Hematopoietic multipotent progenitor cell treated with erythropoietin and hydrocortisone succinate and interleukin-3 and kit ligand, for 4 days (in vitro differentiated cells): ENCODE measurements around the gene DUOX1.
"Not testable (repeated sequence)": the region's sequence is repeated elsewhere in the genome, so short reads cannot be mapped to it uniquely, and the experiment has no call there.

Experiments
- DNase-seq: peaks from one replicate; pipeline ENCODE4 v3.0.0-alpha.2; 2015

DUOX1 gene

DNA sequence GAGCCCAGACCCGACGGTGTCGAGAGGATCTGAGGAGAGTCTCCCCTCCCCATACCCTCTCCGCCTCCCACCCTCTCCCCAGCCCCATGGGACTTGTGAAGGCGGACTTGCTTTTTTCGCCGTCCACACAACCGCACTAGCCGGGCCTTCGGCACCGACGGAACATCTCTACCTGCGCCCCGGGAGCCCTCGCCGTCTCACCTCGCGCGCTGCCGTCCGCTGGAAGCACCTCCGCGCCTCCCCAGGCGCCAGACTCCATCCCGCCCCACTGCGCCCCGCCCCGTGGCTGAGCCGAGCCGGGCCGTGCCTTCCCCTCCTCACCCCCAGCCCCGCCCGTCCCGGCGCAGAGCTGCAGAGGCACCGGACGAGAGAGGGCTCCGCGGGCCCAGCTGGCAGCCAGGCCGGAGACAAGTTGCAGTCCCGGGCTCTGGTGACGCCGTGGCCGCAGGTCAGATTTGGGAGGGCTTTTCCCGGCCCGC lies at the start of gene DUOX1, which contains the start of gene DUOXA1:
Gene DUOX1 (plus strand): TSS at position 344 of the 479 bp plus-strand sequence. CDS start 1,973 bp downstream, outside the sequence.
Gene DUOXA1 (minus strand): TSS at position 229 of the 479 bp plus-strand sequence. CDS start 6,865 bp downstream, outside the sequence.
- DNase-seq: peak; percentile 37

DNA sequence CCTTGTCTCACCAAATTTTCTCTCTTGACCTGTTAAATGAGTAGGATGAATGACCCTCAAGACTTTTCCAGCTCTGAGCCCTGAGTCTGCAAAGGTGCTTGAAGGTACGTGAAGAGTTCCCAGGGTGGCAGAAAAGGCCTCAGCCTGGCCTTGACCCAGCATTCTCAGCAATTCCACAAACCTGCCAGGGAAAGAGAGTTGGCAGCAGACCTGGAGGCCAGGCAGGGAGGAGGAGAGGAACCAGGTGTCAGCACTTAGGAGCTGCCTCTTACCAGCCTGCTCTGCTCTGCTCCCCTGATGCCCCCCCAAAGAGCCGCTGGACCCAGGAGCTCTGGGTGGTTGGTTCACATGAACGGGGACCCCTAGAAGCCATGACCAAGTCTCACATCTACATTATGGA lies 49.2 kb upstream of the DUOX1 start:
- not testable (repeated sequence) for DNase-seq

DNA sequence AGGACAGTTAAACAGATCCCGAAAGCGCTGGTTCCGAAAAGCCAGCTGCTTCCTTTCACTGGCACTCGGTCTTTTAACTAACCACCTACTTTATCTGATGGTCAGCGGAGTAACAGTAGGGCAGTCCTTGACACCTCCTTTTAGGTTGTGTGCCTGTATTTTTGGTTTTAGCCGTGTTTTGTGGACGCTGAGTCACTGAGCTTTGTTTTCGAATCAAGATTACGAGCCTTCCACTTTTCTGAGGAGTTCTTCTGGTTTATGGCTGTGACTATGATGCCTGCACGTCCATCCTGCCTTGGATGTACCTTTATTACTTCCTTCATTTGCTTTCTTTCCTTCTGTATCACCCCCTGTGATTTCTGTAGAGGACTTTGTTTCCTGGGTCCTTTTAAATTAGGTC lies 47.4 kb upstream of the DUOX1 start:
- DNase-seq: not testable (repeated sequence)

- no peak for DNase-seq
Observed at GRCh38 chr15:45083223-45083622, 46.6 kb upstream of the DUOX1 start.

DNA sequence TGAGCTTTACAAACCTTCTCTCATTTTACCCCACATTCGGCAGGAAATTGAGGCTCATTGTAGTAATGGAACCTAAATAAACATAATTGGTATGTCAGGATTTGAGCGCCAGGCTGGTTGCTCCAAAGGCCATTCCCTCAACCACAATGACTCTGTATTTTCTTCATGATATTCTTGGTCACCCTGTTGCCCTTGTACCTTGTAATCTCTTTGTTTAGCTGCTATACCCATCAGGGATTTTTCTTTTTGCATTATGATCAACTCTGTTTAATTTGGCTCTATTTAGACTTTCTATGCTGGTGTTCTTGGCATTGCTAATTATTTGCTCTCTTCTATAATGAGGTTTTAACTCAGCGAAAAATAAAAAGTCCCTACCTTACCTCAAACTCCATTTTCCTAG lies 45.6 kb upstream of the DUOX1 start:
- no peak for DNase-seq

- peak; percentile 49 for DNase-seq
Observed at GRCh38 chr15:45087513-45087912, 42.3 kb upstream of the DUOX1 start.

DNA sequence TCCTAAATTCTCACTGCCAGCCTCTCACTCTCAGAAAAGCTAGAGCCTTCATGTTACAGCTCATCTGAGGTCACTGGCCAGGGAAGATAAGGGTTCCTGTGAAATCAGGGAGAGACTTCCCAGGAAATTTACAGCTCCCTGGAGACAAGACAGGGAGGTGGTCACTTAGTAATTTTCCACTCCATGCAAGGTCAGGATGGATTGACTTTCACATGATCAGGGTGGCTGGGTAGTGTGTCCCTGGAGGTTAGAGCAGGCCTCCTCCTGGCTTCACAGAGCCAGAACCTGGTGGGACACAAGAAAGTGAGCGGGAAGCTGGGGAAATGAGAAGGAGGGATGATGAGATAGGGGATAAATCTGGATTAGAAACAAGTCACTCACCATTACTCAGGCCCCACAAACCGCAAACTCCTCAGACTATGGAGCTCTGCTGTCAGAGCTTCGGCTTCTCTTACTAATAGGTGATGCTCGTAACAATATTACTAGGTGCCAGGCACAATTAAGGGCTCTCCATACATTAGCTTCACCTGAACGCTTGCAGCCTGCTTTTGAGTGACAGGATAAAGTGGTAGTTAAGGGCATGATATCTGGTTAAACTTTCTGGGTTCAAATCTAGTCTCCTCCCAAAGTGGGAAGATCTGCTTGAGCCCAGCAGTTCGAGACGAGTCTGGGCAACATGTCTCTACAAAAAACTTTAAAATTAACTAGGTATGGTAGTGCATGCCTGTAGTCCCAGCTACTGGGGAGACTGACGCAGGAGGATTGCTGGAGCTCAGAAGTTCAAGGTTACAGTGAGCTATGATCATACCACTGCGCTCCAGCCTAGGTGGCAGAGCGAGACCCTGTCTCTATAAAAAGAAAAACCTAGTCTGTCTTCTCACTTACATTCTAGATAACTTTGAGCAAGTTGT lies 40.7 kb upstream of the DUOX1 start:
- DNase-seq: no peak

GRCh38 chr15:45089712-45090373 lies 40.0 kb upstream of the DUOX1 start:
- peak; percentile 59 for DNase-seq

- no peak for DNase-seq
Observed at GRCh38 chr15:45091161-45091560, 38.6 kb upstream of the DUOX1 start.

- no peak for DNase-seq
Observed at GRCh38 chr15:45091576-45091975, 38.2 kb upstream of the DUOX1 start.

DNA sequence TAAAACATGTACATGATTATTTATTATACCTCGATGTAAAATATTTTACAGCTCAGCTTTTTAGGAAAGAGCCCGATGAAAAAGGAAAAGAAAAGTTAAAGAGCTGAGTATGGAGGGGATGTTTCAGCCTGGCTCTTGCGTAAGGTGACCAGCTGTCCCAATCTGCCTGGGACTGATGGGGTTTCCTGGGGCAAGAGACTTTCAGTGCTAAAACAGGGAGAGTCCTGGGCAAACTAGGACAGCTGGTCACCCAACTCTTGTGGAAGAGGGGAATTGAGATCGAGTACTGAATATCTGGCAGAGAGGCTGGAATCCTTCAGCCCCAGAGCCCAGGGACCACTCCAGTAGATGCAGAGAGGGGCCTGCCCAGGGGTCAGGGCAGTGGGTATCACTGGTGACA lies 36.8 kb upstream of the DUOX1 start:
- DNase-seq: no peak

- DNase-seq: no peak
Observed at GRCh38 chr15:45093622-45094357, 36.0 kb upstream of the DUOX1 start.

DNA sequence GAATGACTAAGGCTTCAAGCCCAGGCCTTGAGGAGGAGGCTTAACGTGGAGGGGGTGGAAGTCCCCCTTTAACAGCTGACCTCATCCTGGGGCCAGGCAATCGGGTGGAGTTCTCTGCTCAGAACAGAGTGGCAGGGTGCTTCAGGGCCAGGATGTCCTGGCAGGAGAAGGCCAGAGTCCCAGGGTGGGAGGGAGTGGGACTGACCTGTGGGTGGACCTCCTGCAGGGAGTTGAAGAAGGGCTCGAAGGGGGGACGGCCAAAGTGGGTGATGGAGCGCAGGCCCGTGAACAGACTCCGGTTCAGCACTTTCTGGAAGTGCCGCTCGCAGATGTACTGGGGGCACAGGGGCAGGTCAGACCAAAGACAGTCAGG lies 35.5 kb upstream of the DUOX1 start:
- no peak for DNase-seq

DNA sequence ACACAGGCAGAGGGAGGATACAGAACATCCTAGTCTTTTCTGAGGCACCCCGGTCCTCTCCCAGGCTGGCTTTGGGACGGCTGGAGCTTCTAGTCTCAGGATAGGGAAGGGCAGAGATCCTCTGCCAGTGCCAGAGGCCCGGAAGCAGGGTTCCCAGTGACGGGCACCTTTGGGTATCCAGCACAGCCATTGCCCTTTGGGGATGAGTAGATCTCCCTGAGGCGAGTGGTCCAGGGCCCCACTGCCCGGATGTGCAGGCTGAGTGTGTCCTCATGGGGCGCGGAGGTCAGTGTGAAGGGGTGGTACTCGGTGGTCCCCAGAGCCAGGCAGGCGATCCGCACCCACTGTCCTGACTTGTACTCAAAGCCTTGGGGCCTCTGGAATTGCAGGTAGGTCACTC lies 34.1 kb upstream of the DUOX1 start:
- DNase-seq: no peak

GRCh38 chr15:45097466-45097865 lies 32.3 kb upstream of the DUOX1 start:
- DNase-seq: no peak

DNA sequence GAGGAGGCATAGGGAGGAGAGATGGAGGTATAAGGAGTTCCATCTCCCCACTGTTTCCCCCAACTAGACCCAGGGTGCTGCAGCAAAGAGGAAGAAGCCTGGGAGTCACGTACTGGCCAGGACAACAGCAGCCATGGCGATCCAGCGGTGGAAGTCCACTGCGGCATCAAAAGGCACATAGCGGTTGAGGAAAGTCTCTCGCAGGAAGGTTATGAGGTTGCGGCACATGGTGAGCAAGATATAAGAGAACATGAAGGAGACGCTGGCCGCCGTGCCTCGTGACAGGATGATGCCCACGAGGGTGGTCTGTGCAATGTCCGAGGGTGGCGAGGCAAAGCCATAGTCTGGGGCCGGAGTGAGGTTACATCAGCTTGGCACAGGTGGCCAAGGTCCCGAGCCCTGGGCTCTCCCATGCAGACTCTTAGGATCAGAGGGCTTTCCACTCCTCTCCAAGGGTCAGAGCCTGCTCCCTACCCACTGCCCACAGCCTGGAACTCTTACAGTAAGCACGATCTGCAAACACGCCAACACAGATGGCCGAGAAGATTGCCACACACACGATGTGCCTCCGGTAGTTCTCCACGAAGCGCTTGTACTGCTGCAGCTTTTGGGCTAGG lies 30.1 kb upstream of the DUOX1 start:
- DNase-seq: no peak

DNA sequence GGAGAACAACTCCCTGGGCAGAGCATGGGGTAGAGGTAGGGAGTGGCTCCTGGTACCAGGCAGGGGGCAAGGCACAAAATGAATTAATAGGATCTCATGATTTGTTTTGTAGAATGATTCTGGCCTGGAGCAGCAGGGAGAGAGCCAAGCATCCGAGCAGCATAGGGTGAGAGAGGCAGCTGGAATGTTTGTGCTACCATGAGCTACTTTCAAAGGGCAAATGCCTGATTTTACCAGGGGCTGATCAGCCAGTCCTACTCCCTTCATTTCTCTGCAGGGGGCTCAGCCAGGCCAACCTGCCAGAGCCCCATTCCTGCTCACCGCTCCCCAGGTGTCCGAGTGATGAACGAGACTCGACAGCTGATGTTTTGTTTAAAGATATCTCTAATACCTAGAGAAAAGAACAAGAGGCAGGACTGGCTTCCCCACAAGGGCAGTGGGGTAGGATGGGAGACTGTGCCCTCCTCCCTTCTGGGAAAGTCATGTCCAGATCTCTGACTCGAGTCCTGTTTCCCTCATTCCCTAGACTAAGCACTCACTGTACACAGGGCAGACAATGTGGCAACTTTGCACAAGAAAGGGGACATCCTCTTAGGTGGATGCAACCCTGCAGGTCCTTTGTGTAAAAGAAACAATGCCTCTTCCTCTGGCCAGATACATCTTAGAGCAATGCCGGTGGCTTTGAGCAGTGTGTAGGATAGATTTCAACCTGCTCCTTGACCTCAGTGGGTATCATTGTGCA lies 28.7 kb upstream of the DUOX1 start:
- no peak for DNase-seq

DNA sequence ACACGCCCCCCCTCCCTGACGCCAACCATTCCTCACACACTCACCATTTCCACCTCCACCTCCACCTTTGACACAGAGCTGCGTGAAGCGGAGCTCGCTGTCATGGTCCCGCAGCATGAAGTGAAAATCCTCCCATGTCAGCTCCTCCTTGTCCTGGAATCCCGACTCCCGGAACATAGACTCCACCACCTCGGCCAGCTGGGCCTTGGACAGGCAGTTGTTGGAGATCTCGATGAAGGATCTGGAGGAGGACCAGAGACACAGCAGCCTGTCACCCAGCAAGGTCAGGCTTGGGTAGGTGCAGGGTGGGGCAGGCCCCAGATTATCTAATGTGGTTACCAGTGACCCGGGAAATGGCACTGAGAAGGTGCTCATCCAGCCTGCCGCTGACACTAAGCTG lies 28.0 kb upstream of the DUOX1 start:
- DNase-seq: no peak

DNA sequence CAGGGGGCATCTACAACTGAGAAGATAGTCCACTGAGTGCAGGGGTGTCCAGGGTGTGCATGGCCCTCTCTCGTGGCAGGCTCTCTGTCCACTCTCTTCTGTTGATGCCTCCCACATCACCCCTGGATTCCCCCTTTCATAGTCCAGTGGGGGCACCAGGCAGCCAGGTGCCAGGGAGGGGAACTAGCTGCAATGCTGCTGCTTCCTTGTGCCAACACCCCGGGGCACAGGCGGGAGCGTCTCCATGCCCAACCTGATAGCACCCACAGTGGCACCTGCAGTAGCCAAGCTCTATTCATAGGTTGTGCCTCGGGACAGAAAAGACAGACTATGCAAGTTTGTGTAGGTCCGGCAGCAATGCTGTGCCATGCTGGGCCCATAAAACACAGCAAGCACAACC lies 27.6 kb upstream of the DUOX1 start:
- DNase-seq: no peak

DNA sequence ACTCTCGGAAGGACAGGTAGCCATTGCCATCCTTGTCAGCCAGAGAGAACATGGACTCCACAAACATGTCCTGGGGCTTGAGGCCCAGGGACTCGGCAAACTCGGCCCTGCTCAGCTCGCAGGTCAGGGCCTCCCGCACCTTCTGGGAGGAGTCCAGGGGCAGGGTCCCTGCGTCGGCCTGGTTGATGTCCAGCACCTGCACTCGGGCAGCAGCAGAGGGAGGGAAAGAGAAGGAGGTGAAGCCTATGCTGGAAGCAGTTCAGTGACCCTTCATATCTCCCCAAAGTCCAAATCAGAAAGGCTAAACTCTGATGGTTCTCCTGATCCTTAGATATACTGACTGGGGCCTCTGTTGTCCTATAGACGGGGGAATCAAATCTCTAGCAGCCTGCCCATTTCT lies 25.6 kb upstream of the DUOX1 start:
- not testable (repeated sequence) for DNase-seq

DNA sequence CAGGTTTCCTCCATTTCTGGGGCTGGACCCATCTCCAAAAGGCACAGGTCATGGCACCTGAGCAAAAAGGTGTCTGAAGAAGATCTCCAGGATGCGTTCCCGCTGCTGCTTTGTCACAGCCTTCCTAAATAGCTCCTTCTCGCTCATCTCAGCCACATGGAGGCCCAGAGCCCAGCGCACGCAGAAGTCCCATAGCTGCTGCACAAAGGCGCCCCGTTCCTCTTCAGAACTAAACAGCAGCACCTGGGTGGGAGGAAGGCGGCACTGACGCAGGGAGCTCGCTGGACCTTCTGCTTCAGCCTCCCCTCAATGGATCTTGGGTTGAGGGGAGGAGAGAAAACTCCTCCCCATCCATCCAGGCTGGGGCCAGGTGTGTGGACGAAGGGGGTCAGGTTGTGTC lies 24.2 kb upstream of the DUOX1 start:
- no peak for DNase-seq
